GM10248 (cell line): ENCODE measurements around the gene MICALL2.

Experiments used
- CTCF ChIA-PET: fragments of 300-600 bp; sonication (Branson Sonifier 250); formaldehyde crosslinking; extraction: SDS; loops from one replicate; lab custom pipeline; 2021; ENCODE audit warnings: antibody characterized with exemption; lab: Yijun Ruan, JAX
- POLR2A ChIA-PET: fragments of 350-650 bp; sonication (Branson Sonifier 250); formaldehyde crosslinking; extraction: SDS; loops from one replicate; lab custom pipeline; 2020; ENCODE audit warnings: antibody characterized with exemption; lab: Yijun Ruan, JAX
- DNase-seq: peaks from one replicate; pipeline ENCODE4 v3.0.0; 2012; ENCODE audit errors: extremely low spot score
- CTCF ChIP-seq: IDR thresholded peaks from 2 replicates; pipeline ENCODE4 v1.5.1; 2012; ENCODE audit warnings: mild to moderate bottlenecking, low read depth; ENCODE audit errors: extremely low read depth, missing control alignments, control extremely low read depth

MICALL2 gene

GRCh38 chr7:1434891-1435670, 24.2 kb downstream of the MICALL2 start:
- TF ChIP-seq CTCF: no peak
- no peak for DNase-seq
- POLR2A ChIA-PET: no interaction called here
- CTCF ChIA-PET: interaction anchor here (1.4 to 4.7 kb wide), 2 partner anchors 39 to 210 kb away, joined by 4 to 43 read pairs; no protein-coding TSS in a partner anchor

- CTCF ChIA-PET: interaction anchor here (1.2 to 4.7 kb wide), 6 partner anchors 12 to 218 kb away, joined by 3 to 43 read pairs (median 4); no protein-coding TSS in a partner anchor
- no peak for TF ChIP-seq CTCF
- no peak for DNase-seq
- POLR2A ChIA-PET: no interaction called here
Observed at GRCh38 chr7:1434165-1434718, 25.0 kb downstream of the MICALL2 start.

GRCh38 chr7:1433128-1433920, 25.9 kb downstream of the MICALL2 start:
- TF ChIP-seq CTCF: no peak
- CTCF ChIA-PET: interaction anchor here (0.9 to 4.7 kb wide), 16 partner anchors 10 to 240 kb away, joined by 3 to 43 read pairs (median 4); no protein-coding TSS in a partner anchor
- POLR2A ChIA-PET: no interaction called here
- no peak for DNase-seq

GRCh38 chr7:1432411-1433082, 26.7 kb downstream of the MICALL2 start:
- TF ChIP-seq CTCF: peak; percentile 99
- ChIA-PET POLR2A (no interaction called here), CTCF (interaction anchor here (0.7 to 4.7 kb wide), 21 partner anchors 8 to 239 kb away, joined by 3 to 43 read pairs (median 5); no protein-coding TSS in a partner anchor)
- DNase-seq: peak; percentile 84

GRCh38 chr7:1431634-1432380, 27.5 kb downstream of the MICALL2 start:
- DNase-seq: no peak
- no peak for TF ChIP-seq CTCF
- ChIA-PET CTCF (interaction anchor here (0.7 to 4.7 kb wide), 21 partner anchors 9 to 239 kb away, joined by 3 to 43 read pairs (median 5); no protein-coding TSS in a partner anchor), POLR2A (no interaction called here)
